Measurements from ENCODE around the gene SLA2.
"Not testable (repeated sequence)": the region's sequence is repeated elsewhere in the genome, so short reads cannot be mapped to it uniquely, and the experiment has no call there.

SLA2 gene

DNA sequence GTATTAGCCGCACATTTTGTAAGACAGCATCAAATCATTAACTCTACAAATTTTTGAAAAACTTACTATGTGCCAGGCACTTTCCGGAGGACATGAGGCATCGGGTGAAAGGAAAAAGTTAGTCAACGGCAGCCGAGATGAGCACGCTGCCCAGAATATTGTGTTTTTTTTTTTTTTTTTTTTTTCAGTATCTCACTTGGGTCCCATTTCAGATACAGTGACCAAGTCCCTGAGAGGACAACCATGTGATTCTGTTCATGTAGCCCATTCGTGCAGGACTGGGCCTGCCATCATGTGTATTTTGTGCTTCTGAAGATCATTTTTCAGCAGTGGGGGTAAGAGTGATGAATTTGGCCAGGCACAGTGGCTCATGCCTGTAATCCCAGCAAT lies 1.3 kb downstream of the SLA2 start:
- H3K4me1 ChIP-seq (ENCODE audit: control insufficient read depth, insufficient read depth, low read length), result no peaks in the 10 kb centered on the region
- H3K9ac ChIP-seq (ENCODE audit: low read depth, low read length), result no peak overlapping the region
- H3K4me2 ChIP-seq (ENCODE audit: low read length), result no peak overlapping the region
- peaks cover 7% of the 10 kb centered on the region for H3K27me3 ChIP-seq (ENCODE audit: control insufficient read depth, insufficient read depth, low read length)
- H3K9me3 ChIP-seq (replicated peaks; ENCODE audit: low read length), result no peaks in the 10 kb centered on the region
- H3K4me3 ChIP-seq (ENCODE audit: low read length), result no peak overlapping the region
- no peaks in the 10 kb centered on the region for H3K36me3 ChIP-seq (ENCODE audit: insufficient read depth, low read length)

DNA sequence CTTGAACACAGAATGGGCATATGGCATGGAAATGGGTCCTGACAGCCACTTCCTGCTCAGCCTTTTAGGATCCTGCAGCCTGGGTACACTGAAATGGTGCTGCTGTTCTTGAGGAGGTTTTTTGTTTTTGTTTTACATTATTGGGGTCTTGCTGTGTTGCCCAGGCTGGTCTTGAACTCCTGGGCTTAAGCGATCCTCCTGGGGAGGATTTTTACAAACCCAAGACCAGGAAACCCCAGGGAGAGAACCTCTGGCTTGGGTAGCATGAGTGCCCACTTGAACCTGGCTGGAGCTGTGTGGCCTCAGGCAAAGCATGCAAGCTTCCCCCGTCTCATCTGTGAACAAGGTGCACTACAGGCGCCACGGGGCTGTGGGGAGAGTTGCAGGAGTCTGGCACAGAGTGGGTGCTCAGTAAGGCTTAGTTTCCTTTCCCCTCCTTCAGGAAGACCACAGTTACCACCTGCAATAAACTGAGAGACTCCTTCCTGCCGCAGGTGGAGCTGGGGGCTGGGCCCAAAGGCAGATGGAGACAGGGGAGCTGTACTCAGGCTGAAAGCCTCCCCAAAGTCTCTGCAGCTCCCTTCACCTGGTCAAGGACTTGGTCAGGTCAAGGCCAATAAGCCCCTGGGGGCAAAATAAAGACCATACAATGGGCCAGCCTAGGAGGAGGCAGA lies 1.8 kb downstream of the SLA2 start:
- Histone ChIP-seq H3K4me1 (ENCODE audit: control insufficient read depth, insufficient read depth, low read length) (no peaks in the 10 kb centered on the region), H3K4me3 (ENCODE audit: low read length) (no peak overlapping the region), H3K9ac (ENCODE audit: low read depth, low read length) (no peak overlapping the region), H3K27me3 (ENCODE audit: control insufficient read depth, insufficient read depth, low read length) (peaks cover 7% of the 10 kb centered on the region), H3K36me3 (ENCODE audit: insufficient read depth, low read length) (no peaks in the 10 kb centered on the region), H3K4me2 (ENCODE audit: low read length) (no peak overlapping the region), H3K9me3 (replicated peaks; ENCODE audit: low read length) (no peaks in the 10 kb centered on the region)

DNA sequence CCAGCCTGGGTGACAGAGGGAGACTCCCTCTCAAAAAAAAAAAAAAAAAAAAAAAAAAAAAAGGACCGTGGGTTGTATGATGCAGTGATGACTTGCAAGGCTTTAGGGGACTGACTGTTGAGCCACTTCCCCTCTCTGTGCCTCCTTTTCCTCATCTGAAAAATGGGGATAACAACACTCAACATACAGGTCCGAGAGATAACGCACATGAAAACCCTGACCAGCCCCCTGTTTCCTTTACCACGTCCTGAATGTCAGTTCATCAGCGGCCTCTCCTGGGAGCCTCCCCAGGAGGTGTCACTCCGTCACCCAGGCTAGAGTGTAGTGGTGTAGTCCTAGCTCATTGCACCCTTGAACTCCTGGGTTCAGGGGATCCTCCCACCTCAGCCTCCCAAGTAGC lies 3.9 kb downstream of the SLA2 start:
- Histone ChIP-seq H3K4me1 (ENCODE audit: control insufficient read depth, insufficient read depth, low read length) (no peaks in the 10 kb centered on the region), H3K9ac (ENCODE audit: low read depth, low read length) (no peak overlapping the region), H3K4me3 (ENCODE audit: low read length) (no peak overlapping the region)

DNA sequence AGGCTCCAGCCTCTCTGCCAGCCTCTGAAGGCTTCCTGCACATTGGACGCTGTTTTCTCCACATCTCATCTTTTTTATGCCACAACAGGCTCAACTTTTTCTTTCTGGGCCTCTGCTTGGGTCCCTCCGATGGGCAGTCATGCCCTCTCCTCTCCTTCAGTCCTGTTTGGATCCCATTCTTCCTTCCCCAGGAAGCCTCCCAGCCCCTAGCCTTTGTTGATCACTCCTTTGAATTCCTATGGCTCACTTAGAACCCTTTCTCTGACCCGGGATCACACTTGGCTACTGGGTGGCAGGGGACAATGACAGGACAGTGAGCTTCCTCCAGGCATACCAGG lies 4.5 kb downstream of the SLA2 start:
- Histone ChIP-seq H3K36me3 (ENCODE audit: insufficient read depth, low read length) (no peaks in the 10 kb centered on the region), H3K4me2 (ENCODE audit: low read length) (no peak overlapping the region), H3K9me3 (replicated peaks; ENCODE audit: low read length) (no peaks in the 10 kb centered on the region), H3K9ac (ENCODE audit: low read depth, low read length) (no peak overlapping the region), H3K4me3 (ENCODE audit: low read length) (no peak overlapping the region), H3K4me1 (ENCODE audit: control insufficient read depth, insufficient read depth, low read length) (no peaks in the 10 kb centered on the region), H3K27me3 (ENCODE audit: control insufficient read depth, insufficient read depth, low read length) (peaks cover 7% of the 10 kb centered on the region)

More for the DNA sequence above, 3.9 kb downstream of the SLA2 start:
- peaks cover 7% of the 10 kb centered on the region for H3K27me3 ChIP-seq (ENCODE audit: control insufficient read depth, insufficient read depth, low read length)
- H3K36me3 ChIP-seq (ENCODE audit: insufficient read depth, low read length), result no peaks in the 10 kb centered on the region
- no peak overlapping the region for H3K4me2 ChIP-seq (ENCODE audit: low read length)
- H3K9me3 ChIP-seq (replicated peaks; ENCODE audit: low read length), result no peaks in the 10 kb centered on the region

DNA sequence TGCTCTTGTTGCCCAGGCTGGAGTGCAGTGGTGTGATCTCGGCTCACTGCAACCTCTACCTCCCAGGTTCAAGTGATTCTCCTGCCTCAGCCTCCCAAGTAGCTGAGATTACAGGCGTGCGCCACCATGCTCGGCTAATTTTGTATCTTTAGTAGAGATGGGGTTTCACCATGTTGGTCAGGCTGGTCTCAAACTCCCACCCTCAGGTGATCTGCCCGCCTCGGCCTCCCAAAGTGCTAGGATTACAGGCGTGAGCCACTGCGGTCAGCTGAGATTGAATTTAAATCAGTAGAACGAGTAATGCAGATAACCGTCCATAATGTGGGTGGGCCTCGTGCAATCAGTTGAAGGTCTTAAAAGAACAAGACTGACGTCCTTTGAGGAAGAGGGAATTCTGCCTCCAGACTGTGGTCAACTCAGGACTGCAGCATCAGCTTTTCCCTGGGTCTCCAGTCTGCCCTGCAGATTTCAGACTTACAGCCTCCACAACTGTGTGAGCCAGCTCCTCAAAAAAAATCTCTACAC lies 7.1 kb downstream of the SLA2 start:
- H3K9me3 ChIP-seq (replicated peaks; ENCODE audit: low read length); H3K4me3 ChIP-seq (ENCODE audit: low read length); H3K36me3 ChIP-seq (ENCODE audit: insufficient read depth, low read length); H3K9ac ChIP-seq (ENCODE audit: low read depth, low read length); H3K27me3 ChIP-seq (ENCODE audit: control insufficient read depth, insufficient read depth, low read length); H3K4me1 ChIP-seq (ENCODE audit: control insufficient read depth, insufficient read depth, low read length); H3K4me2 ChIP-seq (ENCODE audit: low read length): not testable (repeated sequence)

DNA sequence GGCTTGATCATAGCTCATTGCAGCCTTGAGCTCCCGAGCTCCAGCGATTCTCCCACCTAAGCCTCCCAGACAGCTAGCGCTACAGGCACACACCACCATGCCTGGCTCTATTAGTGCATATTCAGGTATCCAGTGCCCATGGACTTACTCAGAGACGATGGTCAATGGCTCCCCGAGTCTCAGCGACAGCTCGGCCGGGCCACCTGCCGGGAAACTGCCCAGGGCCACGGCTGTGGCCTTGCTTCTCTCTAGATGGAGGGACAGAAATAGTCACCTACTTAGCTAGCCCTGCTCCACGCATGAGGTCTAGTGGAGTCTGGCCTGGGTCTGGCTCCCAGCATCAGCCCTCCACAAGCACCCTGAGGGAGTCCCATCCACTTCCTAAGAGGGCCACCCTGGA lies 11.7 kb downstream of the SLA2 start:
- H3K4me1 ChIP-seq (ENCODE audit: control insufficient read depth, insufficient read depth, low read length), result no peaks in the 10 kb centered on the region
- H3K36me3 ChIP-seq (ENCODE audit: insufficient read depth, low read length), result no peaks in the 10 kb centered on the region
- no peak overlapping the region for H3K4me3 ChIP-seq (ENCODE audit: low read length)
- H3K9ac ChIP-seq (ENCODE audit: low read depth, low read length), result no peak overlapping the region
- H3K4me2 ChIP-seq (ENCODE audit: low read length), result no peak overlapping the region
- no peaks in the 10 kb centered on the region for H3K9me3 ChIP-seq (replicated peaks; ENCODE audit: low read length)
- H3K27me3 ChIP-seq (ENCODE audit: control insufficient read depth, insufficient read depth, low read length), result peaks cover 6% of the 10 kb centered on the region

DNA sequence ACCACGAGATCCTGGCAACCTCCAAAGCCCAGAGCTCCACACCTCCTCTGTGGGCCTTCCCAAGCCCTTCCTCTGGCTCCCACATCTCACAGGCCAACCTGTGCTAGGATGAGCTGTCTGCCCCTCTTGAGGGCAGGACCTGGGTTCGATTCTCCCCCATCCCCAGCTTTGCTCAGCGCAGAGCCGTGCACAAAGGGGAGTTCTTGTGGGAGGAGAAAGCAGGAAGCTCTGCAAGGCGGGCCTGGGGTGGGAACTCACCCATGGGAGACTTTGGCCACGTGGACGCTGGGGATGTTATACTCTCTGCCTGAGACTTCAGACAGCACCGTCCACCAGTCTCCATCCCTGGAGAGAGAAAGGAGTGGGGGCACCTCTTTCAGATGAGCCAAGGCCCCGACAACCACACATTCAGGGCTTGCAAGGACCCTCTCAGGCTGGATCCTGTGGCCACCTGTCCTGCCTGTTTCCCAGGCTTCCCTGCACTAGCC lies 12.7 kb downstream of the SLA2 start:
- peaks cover 6% of the 10 kb centered on the region for H3K27me3 ChIP-seq (ENCODE audit: control insufficient read depth, insufficient read depth, low read length)
- H3K9me3 ChIP-seq (replicated peaks; ENCODE audit: low read length), result no peaks in the 10 kb centered on the region
- no peak overlapping the region for H3K4me2 ChIP-seq (ENCODE audit: low read length)
- no peak overlapping the region for H3K9ac ChIP-seq (ENCODE audit: low read depth, low read length)
- no peak overlapping the region for H3K4me3 ChIP-seq (ENCODE audit: low read length)
- no peaks in the 10 kb centered on the region for H3K4me1 ChIP-seq (ENCODE audit: control insufficient read depth, insufficient read depth, low read length)
- H3K36me3 ChIP-seq (ENCODE audit: insufficient read depth, low read length), result no peaks in the 10 kb centered on the region

DNA sequence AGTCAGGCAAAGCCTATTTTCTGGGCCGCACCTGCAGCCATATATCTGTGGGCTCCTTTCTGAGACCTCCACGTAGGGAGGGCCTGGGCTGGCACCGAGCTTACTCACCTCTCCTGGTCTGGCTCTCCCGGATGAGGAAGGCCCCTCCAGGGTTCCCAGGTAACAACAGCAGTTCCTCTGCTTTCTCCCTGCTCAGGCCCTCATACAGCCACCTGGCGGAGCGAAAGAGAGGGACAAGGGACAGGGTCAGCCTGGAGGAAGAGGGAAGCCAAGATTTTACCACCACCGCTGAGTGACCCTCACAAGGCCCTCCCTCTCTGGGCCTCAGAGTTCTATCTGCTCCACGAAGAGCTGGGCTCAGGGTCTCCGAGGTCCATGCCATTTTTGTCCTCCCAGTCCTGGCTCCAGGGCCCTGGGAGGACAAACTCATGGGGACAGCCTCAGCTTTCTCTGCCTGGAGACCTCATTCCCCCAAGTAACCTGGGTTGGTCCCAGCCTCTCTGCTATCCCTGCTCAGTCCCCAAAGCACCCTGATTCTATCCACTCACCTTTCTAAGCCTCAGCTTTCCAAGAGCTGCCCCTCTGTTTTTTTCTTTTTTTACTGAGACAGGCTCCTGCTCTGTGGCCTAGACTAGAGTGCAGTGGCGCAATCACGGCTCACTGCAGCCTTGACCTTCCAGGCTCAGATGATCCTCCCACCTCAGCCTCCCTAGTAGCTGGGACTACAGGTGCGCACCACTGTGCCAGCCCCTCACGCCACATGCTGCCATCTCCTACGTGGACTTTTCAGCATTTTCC lies 13.3 kb downstream of the SLA2 start:
- H3K4me3 ChIP-seq (ENCODE audit: low read length), result no peak overlapping the region
- H3K27me3 ChIP-seq (ENCODE audit: control insufficient read depth, insufficient read depth, low read length), result peaks cover 6% of the 10 kb centered on the region
- no peak overlapping the region for H3K4me2 ChIP-seq (ENCODE audit: low read length)
- no peaks in the 10 kb centered on the region for H3K9me3 ChIP-seq (replicated peaks; ENCODE audit: low read length)
- no peak overlapping the region for H3K9ac ChIP-seq (ENCODE audit: low read depth, low read length)
- no peaks in the 10 kb centered on the region for H3K4me1 ChIP-seq (ENCODE audit: control insufficient read depth, insufficient read depth, low read length)
- no peaks in the 10 kb centered on the region for H3K36me3 ChIP-seq (ENCODE audit: insufficient read depth, low read length)

DNA sequence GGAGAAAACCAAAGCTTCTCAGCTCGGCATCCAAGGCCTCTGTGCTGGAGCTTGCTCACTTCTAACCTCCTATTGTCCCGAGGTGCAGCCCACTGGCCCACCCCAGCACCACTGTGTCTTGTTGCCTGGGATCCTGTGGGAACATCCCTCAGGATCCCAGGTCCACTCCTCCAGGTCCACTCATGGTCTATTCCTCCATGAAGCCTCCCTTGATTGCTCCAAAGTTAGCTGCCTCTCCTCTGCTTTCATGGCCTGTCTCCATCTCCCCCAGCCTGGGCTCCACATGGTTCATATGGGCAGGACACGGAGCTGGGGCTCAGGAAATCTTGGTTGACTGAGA lies 13.9 kb downstream of the SLA2 start:
- Histone ChIP-seq H3K27me3 (ENCODE audit: control insufficient read depth, insufficient read depth, low read length) (peaks cover 6% of the 10 kb centered on the region), H3K4me2 (ENCODE audit: low read length) (no peak overlapping the region), H3K36me3 (ENCODE audit: insufficient read depth, low read length) (no peaks in the 10 kb centered on the region), H3K9ac (ENCODE audit: low read depth, low read length) (no peak overlapping the region), H3K9me3 (replicated peaks; ENCODE audit: low read length) (no peaks in the 10 kb centered on the region), H3K4me1 (ENCODE audit: control insufficient read depth, insufficient read depth, low read length) (no peaks in the 10 kb centered on the region), H3K4me3 (ENCODE audit: low read length) (no peak overlapping the region)

DNA sequence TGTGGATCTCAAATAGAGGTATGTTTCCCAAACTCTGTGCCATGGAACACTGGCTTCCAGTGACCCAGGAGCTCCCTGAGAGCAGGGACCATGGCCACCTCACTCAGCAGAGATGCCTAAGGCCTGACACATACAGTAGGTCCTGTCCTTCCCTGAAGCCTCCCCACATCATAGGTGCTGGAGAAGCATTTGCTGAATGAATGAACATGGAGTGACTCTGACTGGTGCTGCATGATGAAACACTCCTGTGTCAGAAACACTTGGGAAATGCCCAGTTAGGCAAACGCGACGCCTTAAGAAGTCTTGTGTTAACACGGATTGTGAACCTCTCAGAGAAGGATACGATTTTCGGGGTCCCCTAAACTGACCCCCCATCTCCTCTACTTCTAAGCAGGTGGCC lies 14.3 kb downstream of the SLA2 start:
- no peaks in the 10 kb centered on the region for H3K4me1 ChIP-seq (ENCODE audit: control insufficient read depth, insufficient read depth, low read length)
- H3K36me3 ChIP-seq (ENCODE audit: insufficient read depth, low read length), result no peaks in the 10 kb centered on the region
- H3K4me2 ChIP-seq (ENCODE audit: low read length), result no peak overlapping the region
- H3K27me3 ChIP-seq (ENCODE audit: control insufficient read depth, insufficient read depth, low read length), result peaks cover 6% of the 10 kb centered on the region
- H3K9ac ChIP-seq (ENCODE audit: low read depth, low read length), result no peak overlapping the region
- no peak overlapping the region for H3K4me3 ChIP-seq (ENCODE audit: low read length)
- H3K9me3 ChIP-seq (replicated peaks; ENCODE audit: low read length), result no peaks in the 10 kb centered on the region

DNA sequence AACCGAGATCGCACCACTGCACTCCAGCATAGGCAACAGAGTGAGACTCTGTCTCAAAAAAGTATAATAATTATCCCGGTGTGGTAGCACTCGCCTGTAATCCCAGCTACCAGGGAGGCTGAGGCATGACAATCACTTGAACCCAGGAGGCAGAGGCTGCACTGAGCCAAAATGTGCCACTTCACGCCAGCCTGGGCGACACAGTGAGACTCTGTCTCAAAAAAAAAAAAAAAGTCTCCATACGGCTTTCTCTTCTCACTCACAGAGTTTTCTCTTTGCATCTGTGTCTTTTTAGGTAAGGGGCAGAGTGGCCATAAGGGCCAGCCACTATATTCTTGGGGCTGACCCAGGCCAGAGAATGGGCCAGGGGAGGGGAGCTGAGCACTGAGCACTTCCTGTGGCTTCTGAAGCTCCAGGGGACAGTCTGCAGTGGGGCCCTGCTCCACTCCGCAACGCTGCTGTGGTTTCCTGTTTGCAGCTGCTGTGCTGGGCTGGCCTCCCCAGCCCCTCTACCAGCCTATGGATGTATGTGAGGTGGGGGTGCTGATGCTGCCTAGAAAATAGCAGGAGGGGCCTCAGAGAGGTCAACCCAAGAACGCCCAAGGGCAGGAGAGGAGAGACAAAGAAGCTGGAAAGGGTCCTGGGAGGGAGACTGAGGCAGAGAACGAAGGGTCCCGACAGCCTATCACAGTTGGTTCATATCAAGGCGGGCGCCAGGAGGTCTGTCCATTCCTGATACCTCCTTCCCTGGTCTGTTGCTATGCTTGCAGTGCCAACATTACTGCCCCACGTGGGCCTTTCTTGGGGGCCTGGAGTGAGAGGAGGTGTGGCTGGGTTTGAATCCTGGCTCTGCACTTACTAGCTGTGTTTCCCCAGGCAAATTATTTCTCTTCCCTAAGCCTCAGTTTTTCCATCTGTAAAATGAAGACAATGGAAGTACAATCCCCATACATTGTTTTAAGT lies 16.0 kb downstream of the SLA2 start:
- no peaks in the 10 kb centered on the region for H3K36me3 ChIP-seq (ENCODE audit: insufficient read depth, low read length)
- H3K4me2 ChIP-seq (ENCODE audit: low read length), result no peak overlapping the region
- H3K4me3 ChIP-seq (ENCODE audit: low read length), result no peak overlapping the region

More for the DNA sequence above, 16.0 kb downstream of the SLA2 start:
- no peaks in the 10 kb centered on the region for H3K9me3 ChIP-seq (replicated peaks; ENCODE audit: low read length)
- peaks cover 6% of the 10 kb centered on the region for H3K27me3 ChIP-seq (ENCODE audit: control insufficient read depth, insufficient read depth, low read length)
- no peak overlapping the region for H3K9ac ChIP-seq (ENCODE audit: low read depth, low read length)
- no peaks in the 10 kb centered on the region for H3K4me1 ChIP-seq (ENCODE audit: control insufficient read depth, insufficient read depth, low read length)
